Measurements from ENCODE around the gene EFCAB14.
"Not testable (repeated sequence)": the region's sequence is repeated elsewhere in the genome, so short reads cannot be mapped to it uniquely, and the experiment has no call there.

DNA sequence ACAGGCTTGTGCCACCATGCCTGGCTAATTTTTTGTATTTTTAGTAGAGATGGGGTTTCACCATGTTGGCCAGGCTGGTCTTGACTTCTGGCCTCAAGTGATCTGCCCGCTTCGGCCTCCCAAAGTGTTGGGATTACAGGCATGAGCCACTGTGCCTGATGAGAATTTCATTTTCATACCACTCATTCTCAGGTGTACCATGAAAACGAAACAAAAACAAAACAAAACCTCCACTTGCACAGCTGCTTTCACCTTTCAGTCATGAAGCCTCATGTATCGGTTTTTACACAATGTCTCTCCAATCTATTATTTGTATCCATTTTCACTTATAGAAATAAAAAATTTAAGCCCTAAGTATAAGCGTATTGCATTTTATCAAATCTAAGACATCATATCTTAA lies 58.8 kb downstream of the EFCAB14 start:
- TF ChIP-seq POLR2A (IDR thresholded peaks at IDR 0.05), result not testable (repeated sequence)
- TF ChIP-seq, protein P1, sequence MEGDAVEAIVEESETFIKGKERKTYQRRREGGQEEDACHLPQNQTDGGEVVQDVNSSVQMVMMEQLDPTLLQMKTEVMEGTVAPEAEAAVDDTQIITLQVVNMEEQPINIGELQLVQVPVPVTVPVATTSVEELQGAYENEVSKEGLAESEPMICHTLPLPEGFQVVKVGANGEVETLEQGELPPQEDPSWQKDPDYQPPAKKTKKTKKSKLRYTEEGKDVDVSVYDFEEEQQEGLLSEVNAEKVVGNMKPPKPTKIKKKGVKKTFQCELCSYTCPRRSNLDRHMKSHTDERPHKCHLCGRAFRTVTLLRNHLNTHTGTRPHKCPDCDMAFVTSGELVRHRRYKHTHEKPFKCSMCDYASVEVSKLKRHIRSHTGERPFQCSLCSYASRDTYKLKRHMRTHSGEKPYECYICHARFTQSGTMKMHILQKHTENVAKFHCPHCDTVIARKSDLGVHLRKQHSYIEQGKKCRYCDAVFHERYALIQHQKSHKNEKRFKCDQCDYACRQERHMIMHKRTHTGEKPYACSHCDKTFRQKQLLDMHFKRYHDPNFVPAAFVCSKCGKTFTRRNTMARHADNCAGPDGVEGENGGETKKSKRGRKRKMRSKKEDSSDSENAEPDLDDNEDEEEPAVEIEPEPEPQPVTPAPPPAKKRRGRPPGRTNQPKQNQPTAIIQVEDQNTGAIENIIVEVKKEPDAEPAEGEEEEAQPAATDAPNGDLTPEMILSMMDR (IDR thresholded peaks at IDR 0.05), result not testable (repeated sequence)
